Cerebellar cortex (tissue), 1 donor: ENCODE measurements around the gene AACS.
"Not testable (repeated sequence)": the region's sequence is repeated elsewhere in the genome, so short reads cannot be mapped to it uniquely, and the experiment has no call there.

Experiments used
- DNase-seq: peaks from one replicate; pipeline ENCODE4 v3.0.0-alpha.2; 2015; ENCODE audit warnings: low spot score

The AACS gene

GRCh38 chr12:125057708-125058107, 7.5 kb upstream of the AACS start:
- no peak for DNase-seq

DNA sequence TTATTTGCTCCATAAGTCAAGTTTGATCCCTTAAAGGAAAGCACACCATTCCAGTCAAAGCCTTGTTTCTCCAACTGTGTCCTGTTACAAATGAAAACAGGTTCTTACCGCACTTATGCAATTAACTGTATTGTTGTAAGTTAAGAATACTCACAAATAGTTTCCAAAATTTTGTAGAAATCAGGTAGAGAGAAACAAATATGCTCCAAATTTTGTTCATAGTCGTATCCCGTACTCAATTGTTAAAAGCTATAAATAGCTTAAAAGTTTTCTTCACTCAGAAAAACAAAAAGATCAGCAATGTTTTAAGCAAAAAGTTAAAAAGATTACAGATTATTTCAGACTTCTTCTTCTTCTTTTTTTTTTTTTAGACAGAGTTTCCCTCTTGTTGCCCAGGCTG, 4.0 kb upstream of the AACS start:
- DNase-seq = no peak

DNA sequence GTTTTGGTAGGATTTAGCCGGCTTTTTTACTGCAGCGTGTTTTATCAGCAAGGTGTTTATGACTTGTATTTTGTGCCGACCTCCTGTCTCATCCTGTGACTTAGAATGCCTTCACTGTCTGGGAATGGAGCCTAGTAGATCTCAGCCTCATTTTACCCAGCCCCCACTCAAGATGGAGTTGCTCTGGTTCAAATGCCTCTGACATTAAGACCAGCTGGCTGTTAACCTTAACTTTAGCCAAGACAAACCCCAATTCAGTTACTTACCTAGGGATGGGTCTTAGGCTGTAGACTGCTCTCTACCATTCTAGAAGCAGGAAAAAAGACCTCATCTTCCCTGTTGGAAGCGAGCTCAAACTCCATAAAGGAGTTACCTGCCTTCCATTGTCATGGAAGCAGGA, 1.7 kb upstream of the AACS start:
- DNase-seq = not testable (repeated sequence)

DNA sequence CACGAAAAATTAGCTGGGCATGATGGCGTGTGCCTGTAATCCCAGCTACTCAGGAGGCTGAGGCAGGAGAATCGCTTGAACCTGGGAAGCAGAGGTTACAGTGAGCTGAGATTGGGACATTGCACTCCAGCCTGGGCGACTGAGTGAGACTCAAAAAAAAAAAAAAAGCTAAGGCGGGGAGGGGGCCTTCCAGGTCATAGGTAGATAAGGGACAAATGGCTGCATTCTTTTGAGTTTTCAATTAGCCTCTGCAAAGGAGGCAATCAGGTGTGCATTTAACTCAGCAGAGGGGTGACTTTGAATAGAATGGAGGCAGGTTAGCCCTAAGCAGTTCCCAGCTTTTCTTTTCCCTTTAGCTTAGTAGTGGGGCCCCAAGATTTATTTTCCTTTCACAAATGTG, 743 bp upstream of the AACS start:
- no peak for DNase-seq

GRCh38 chr12:125065919-125066570, 810 bp downstream of the AACS start:
- no peak for DNase-seq

DNA sequence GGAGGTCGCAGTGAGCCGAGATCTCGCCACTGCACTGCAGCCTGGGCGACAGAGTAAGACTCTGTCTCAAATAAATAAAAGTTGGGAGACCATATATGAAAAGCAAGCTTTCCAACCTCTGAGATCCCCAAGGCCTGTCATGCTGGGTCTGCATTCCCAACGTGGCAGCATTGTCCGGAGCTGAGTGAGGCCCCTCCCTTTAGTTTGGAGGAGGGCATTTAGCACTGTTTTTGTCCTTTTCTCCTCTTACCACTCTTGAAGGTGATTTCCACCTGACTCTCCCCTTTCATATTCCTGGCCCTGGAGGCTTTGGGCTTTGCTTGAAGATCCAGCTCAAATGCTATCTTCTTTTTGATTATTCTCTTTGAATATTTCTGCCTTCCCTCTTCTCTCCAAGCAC, 3.2 kb downstream of the AACS start:
- DNase-seq = no peak

DNA sequence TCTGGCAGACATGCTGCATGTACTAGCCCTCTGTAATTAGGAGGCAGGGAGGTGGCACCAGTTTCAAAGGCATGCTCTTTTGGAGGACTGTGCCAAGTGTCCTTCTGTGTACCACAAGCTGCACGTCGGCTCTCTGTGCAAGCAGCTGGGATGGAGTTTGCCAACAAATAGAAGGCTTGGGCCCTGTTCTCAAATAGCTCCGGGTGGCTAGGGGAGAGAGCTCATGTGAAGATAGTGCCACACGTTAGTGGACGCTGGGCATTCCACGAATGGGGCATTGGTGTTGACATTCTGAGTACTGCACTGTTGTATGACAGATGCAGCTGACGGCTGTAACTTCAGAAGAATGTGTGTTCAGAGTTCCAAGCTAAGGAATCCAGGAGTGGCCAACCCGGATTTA, 4.4 kb downstream of the AACS start:
- DNase-seq = peak; percentile 68

GRCh38 chr12:125070112-125070511, 4.9 kb downstream of the AACS start:
- peak; percentile 45 for DNase-seq

GRCh38 chr12:125070661-125071390, 5.6 kb downstream of the AACS start:
- DNase-seq = no peak

DNA sequence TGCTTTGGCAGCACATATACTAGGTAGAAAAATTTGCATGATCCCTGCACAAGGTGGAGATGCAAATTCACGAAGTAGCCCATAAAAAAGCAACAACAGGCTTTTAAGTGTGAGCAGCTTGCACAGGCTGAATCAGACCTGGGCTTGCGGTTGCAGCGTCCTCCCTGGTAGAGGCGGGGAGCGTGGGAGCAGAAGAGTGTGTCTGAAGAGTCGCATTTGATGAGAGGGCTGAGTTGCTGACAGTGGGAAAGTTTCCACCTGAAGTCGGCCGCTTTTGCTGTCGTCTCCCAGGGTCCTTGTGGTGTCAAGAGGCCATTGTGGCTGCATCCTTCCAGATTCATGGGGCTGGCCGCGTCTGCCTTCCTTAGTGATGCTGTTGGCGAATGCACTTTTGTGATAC, 6.2 kb downstream of the AACS start:
- no peak for DNase-seq

DNA sequence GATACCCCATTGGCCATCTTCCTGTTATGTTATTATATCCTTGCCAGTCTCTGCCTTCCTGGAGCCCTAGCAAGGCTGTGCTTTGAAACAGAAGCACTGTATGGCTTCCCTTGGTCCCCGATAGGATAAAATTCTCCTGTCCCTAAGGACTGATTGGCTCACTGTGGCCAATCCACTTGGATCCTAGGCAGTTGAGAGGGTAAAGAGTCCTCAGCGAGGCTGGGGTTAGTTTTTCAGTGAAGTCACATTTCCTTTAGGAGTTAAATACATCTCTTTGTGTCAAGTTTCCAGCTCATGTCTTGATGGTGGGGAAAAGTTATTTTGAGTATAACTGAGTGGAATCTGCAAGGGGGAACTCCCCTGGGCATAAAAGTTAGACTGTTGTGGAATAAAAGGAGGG, 7.3 kb downstream of the AACS start:
- DNase-seq = no peak

DNA sequence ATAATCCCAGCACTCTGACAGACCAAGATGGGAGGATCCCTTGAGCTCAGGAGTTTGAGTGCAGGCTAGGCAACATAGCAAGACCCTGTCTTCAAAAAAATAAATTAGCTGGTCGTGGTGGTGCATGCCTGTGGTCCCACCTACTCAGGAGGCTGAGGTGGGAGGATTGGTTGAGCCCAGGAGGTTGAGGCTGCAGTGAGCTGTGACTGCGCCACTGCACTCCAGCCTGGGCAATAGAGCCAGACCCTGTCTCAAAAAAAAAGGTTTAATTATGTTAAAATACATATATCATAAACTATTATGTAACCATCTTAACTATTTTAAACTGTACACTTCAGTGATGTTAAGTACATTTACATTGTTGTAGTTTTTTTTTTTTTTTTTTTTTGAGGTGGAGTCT, 9.1 kb downstream of the AACS start:
- DNase-seq = not testable (repeated sequence)

DNA sequence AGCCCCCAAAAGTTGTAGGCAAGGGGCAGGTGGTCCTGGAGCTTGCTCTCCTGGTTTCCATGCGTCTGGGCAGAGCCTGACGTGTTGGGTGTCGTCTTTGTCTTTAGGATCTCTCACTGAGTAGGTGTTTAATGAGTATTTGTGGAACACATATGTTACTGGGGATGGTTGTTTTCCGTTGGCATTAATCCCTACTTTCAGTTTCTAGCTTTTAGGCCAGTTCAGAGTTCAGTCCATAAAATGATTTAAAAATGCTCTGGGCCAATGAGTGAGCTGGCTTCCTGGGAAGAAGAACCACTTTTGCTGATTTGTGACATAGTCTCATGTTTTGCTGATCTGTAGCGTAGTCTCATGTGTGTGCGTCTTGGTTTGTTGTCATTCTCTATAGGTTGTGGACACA, 10.9 kb downstream of the AACS start:
- DNase-seq = no peak

- DNase-seq = no peak
Observed at GRCh38 chr12:125079084-125079483, 13.8 kb downstream of the AACS start.

DNA sequence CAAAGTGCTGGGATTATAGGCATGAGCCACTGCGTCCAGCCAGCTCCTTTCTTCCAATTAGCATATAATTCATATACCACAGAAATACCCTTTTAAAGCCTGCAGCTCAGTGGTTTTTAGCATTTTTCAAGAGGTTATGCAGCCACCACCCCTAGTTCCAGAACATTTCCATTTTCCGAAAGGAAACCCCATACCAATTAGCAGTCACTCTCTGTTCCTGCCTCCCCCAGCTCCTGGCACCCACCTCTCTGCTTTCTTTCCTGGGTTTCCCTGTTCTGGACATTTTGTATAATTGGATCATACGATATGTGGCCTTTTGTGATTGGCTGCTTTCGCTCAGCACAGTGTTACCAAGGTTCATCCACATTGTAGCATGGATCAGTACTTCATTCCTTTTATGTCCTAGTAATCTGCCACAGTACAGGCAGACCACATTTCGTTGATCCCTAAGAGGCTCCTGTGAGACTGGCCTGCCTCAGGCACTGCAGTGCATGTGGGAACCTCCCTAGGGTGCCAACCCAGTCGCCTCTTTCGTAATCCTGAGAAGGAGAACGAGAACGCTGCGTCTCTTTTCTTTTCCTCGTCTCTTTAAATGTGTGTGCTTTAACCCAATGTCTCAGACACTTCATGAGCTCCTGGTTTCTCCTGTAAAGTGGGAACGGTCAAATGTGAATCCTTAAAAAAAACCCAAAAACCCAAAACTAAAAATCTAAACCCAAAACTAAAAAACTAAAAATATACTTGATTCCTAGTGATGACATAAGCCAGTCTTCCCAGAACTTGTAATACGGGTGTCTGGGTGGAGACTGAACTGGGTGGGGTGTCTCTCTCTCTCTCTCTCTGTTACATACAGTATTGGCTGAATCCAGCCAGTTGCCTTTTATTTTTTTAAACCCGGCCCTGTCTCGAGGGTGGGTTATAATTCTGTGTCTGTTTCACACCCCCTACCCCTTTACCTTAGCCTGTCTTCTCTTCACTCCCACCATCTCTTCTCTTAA, 14.7 kb downstream of the AACS start:
- no peak for DNase-seq

GRCh38 chr12:125081427-125081826, 16.2 kb downstream of the AACS start:
- DNase-seq = no peak

DNA sequence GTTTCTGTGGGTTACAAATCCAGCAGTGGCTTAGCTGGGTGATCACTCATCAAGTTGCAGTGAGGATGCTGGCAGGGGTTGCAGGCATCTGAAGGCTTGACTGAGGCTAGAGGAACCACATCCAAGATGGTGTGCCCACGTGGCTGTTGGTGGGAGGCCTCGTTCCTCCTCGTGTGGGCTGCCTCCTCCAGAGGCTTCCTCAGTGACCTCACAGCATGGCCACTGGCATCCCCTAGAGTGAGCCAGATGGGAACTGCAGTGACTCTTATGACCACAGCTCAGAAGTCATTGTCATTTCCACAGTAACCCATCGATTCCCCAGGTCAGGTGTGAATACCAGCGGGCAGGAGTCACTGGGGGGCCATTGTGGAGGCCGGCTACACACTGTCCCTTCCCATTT, 17.8 kb downstream of the AACS start:
- no peak for DNase-seq

DNA sequence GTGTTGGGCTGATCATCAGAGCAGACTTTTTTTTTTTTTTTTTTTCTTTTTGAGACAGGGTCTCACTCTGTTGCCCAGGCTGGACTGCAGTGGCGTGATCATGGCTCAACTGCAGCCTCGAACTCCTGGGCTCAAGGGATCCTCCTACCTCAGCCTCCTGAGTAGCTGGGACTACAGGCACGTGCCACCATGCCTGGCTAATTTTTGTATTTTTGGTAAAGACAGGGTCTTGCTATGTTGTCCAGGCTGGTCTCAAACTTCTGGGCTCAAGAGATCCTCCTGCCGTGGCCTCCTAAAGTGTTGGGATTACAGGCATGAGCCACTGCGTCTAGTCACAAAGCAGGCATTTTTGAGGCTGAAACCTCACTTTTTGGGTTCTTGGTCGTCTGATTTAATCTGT, 23.0 kb downstream of the AACS start:
- DNase-seq = not testable (repeated sequence)

GRCh38 chr12:125089083-125089482, 23.8 kb downstream of the AACS start:
- DNase-seq = no peak

- no peak for DNase-seq
Observed at GRCh38 chr12:125089626-125090025, 24.4 kb downstream of the AACS start.

DNA sequence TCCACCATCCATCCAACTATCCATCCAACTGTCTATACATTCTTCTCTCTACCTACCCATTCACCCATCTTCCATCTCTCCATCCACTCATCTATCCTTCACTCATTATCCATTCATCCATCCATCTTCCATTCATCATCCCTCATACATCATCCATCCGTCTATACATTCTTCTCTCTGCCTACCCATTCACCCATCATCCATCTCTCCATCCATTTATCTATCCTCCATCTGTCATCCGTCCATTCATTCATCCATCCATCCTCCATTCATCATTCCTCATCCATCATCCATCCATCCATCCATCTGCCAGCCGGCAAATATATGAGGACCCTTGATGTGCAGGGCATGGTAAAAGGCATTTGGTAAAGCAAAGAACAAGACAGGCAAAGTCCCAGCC, 25.2 kb downstream of the AACS start:
- DNase-seq = no peak

- no peak for DNase-seq
Observed at GRCh38 chr12:125091401-125091800, 26.2 kb downstream of the AACS start.
